ENCODE results near the gene MYOF.
A peak's percentile ranks its signal among the peaks of the same experiment; 100 is the strongest.

Gene MYOF

GRCh38 chr10:93406364-93407145 lies 75.6 kb downstream of the MYOF start:
- H3K27ac ChIP-seq (ENCODE audit: low read depth, low read length) = peak overlapping the region; percentile 29; the same call in 1 of the 2 replicates
- no peaks in the 10 kb centered on the region for H3K27me3 ChIP-seq (ENCODE audit: control insufficient read depth, insufficient read depth, low read length)
- H3K36me3 ChIP-seq (ENCODE audit: control insufficient read depth, insufficient read depth, low read length) = no peaks in the 10 kb centered on the region
- peak overlapping the region; percentile 49 for H3K9ac ChIP-seq (ENCODE audit: low read length)
- no peak overlapping the region for H3K4me3 ChIP-seq (ENCODE audit: low read depth, low read length)
- 0 out of 2 replicates have a peak, but pooled peaks cover 3% of the 10 kb centered on the region for H3K9me3 ChIP-seq (ENCODE audit: control insufficient read depth, insufficient read depth, low read depth, low read length)
- H3K4me1 ChIP-seq (ENCODE audit: control insufficient read depth, insufficient read depth, low read length) = peaks cover 12% of the 10 kb centered on the region

DNA sequence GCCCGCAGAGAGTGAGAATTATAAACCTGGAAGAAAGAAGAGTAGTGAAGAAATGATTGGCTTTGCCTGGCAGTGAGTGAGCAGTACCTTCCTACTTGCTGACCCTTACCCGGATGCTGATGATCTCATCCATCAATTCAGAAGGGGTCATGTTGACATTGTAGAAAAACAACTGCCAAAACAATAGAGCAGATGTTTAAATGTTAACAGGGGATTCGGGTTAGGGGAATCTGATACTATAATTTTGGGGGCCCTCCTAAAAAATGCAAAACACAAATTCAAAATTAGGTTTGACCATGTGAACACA lies 78.1 kb downstream of the MYOF start:
- Histone ChIP-seq H3K36me3 (ENCODE audit: control insufficient read depth, insufficient read depth, low read length) (no peaks in the 10 kb centered on the region), H3K4me1 (ENCODE audit: control insufficient read depth, insufficient read depth, low read length) (peaks cover 12% of the 10 kb centered on the region), H3K4me3 (ENCODE audit: low read depth, low read length) (no peak overlapping the region), H3K27ac (ENCODE audit: low read depth, low read length) (no peak overlapping the region), H3K9me3 (ENCODE audit: control insufficient read depth, insufficient read depth, low read depth, low read length) (no peaks in the 10 kb centered on the region), H3K9ac (ENCODE audit: low read length) (no peak overlapping the region), H3K27me3 (ENCODE audit: control insufficient read depth, insufficient read depth, low read length) (no peaks in the 10 kb centered on the region)

- Histone ChIP-seq H3K4me3 (ENCODE audit: low read depth, low read length) (no peak overlapping the region), H3K27ac (ENCODE audit: low read depth, low read length) (no peak overlapping the region), H3K9ac (ENCODE audit: low read length) (no peak overlapping the region), H3K4me1 (ENCODE audit: control insufficient read depth, insufficient read depth, low read length) (peaks cover 12% of the 10 kb centered on the region), H3K36me3 (ENCODE audit: control insufficient read depth, insufficient read depth, low read length) (no peaks in the 10 kb centered on the region), H3K27me3 (ENCODE audit: control insufficient read depth, insufficient read depth, low read length) (no peaks in the 10 kb centered on the region), H3K9me3 (ENCODE audit: control insufficient read depth, insufficient read depth, low read depth, low read length) (no peaks in the 10 kb centered on the region)
These were observed 78.7 kb downstream of the MYOF start for GRCh38 chr10:93403152-93404047.

DNA sequence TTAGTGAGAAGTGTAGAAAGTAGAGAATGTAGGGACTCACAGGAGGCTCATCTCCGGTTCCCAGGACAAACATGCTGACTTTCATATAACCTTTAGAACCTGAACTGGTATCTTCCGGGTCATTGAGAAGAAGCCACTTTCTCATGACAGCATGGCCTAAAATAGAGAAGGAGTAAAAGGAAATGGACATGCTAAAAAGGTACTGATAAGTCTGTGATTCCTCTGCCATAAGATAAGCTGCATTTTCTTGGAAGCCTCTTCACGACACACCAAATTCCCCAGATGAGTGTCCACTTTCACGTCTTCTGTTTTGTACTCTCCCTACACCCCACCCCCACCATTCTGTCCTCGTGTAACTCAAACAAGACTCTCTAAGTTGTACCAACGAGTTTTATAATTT lies 79.9 kb downstream of the MYOF start:
- Histone ChIP-seq H3K4me1 (ENCODE audit: control insufficient read depth, insufficient read depth, low read length) (peaks cover 15% of the 10 kb centered on the region), H3K36me3 (ENCODE audit: control insufficient read depth, insufficient read depth, low read length) (no peaks in the 10 kb centered on the region), H3K9me3 (ENCODE audit: control insufficient read depth, insufficient read depth, low read depth, low read length) (no peaks in the 10 kb centered on the region), H3K27me3 (ENCODE audit: control insufficient read depth, insufficient read depth, low read length) (no peaks in the 10 kb centered on the region), H3K27ac (ENCODE audit: low read depth, low read length) (no peak overlapping the region), H3K9ac (ENCODE audit: low read length) (no peak overlapping the region), H3K4me3 (ENCODE audit: low read depth, low read length) (no peak overlapping the region)

DNA sequence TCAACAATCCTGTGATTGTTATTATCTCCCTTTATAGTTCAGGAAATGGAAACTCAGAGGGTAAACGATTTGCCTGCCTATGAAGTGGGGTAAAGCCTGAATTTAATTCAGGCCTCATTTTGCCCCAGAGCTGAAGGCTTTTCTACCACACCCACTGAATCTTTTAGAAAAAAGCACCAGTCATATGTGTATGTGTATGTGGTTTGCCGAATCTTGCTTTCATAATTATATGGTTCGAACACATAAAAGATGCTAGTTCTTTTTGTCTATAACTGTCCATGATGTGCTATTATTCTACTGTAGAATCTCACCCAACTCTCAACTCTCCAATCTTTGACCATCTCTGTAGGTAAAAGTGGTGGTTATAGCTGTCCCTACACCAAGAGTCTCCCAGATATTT lies 83.6 kb downstream of the MYOF start:
- no peaks in the 10 kb centered on the region for H3K9me3 ChIP-seq (ENCODE audit: control insufficient read depth, insufficient read depth, low read depth, low read length)
- H3K4me3 ChIP-seq (ENCODE audit: low read depth, low read length) = no peak overlapping the region
- no peak overlapping the region for H3K9ac ChIP-seq (ENCODE audit: low read length)
- peaks cover 3% of the 10 kb centered on the region; the same call in 1 of the 2 replicates for H3K4me1 ChIP-seq (ENCODE audit: control insufficient read depth, insufficient read depth, low read length)
- no peaks in the 10 kb centered on the region for H3K36me3 ChIP-seq (ENCODE audit: control insufficient read depth, insufficient read depth, low read length)
- H3K27me3 ChIP-seq (ENCODE audit: control insufficient read depth, insufficient read depth, low read length) = no peaks in the 10 kb centered on the region
- H3K27ac ChIP-seq (ENCODE audit: low read depth, low read length) = no peak overlapping the region

GRCh38 chr10:93397020-93397419 lies 85.1 kb downstream of the MYOF start:
- no peaks in the 10 kb centered on the region for H3K9me3 ChIP-seq (ENCODE audit: control insufficient read depth, insufficient read depth, low read depth, low read length)
- no peaks in the 10 kb centered on the region for H3K36me3 ChIP-seq (ENCODE audit: control insufficient read depth, insufficient read depth, low read length)
- H3K27me3 ChIP-seq (ENCODE audit: control insufficient read depth, insufficient read depth, low read length) = no peaks in the 10 kb centered on the region
- peaks cover 9% of the 10 kb centered on the region; the same call in 1 of the 2 replicates for H3K4me1 ChIP-seq (ENCODE audit: control insufficient read depth, insufficient read depth, low read length)
- no peak overlapping the region for H3K9ac ChIP-seq (ENCODE audit: low read length)
- H3K27ac ChIP-seq (ENCODE audit: low read depth, low read length) = no peak overlapping the region
- H3K4me3 ChIP-seq (ENCODE audit: low read depth, low read length) = no peak overlapping the region

DNA sequence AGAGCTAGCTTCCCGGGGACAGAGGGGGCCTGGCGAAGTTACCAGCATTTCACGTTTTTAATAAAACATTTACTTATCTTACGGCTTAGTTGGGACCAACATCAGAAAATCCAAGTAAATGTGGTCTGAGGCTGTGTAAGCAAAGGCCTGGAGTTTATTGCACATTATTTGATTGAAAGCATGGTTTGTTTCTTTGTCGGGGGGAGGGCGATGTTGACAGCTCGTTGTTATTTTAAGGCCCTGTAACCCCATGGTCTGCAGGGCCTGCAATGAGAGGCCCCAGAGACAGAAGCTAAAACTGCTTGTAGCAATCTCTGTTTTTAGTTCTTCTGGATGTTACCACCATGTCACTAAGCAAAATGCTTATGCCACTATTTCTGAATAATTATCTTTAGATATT lies 88.9 kb downstream of the MYOF start:
- H3K9ac ChIP-seq (ENCODE audit: low read length) = no peak overlapping the region
- H3K36me3 ChIP-seq (ENCODE audit: control insufficient read depth, insufficient read depth, low read length) = no peaks in the 10 kb centered on the region
- H3K4me3 ChIP-seq (ENCODE audit: low read depth, low read length) = no peak overlapping the region

DNA sequence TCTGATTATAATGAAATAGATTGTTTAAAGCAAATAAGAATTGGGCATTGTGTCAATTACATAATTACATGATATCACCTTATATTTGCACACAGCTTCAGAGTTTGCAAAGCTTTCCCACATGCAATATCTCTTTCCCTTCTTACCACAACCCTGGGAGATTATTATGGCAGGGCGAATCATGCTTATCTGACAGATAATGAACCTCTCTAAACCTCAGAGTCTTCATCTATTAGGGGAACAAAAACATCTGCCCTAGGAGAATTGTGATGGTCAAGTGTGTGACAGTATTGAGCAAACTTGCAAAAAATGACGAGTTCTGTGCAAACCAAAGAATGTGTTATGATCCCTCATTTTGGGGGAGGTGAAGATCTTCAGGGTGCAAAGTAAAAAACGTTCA lies 90.0 kb downstream of the MYOF start:
- H3K4me3 ChIP-seq (ENCODE audit: low read depth, low read length) = no peak overlapping the region
- H3K36me3 ChIP-seq (ENCODE audit: control insufficient read depth, insufficient read depth, low read length) = no peaks in the 10 kb centered on the region
- no peaks in the 10 kb centered on the region for H3K9me3 ChIP-seq (ENCODE audit: control insufficient read depth, insufficient read depth, low read depth, low read length)
- peaks cover 6% of the 10 kb centered on the region; the same call in 1 of the 2 replicates for H3K4me1 ChIP-seq (ENCODE audit: control insufficient read depth, insufficient read depth, low read length)
- no peak overlapping the region for H3K9ac ChIP-seq (ENCODE audit: low read length)
- no peaks in the 10 kb centered on the region for H3K27me3 ChIP-seq (ENCODE audit: control insufficient read depth, insufficient read depth, low read length)
- no peak overlapping the region for H3K27ac ChIP-seq (ENCODE audit: low read depth, low read length)

More for the DNA sequence above, 88.9 kb downstream of the MYOF start:
- no peak overlapping the region for H3K27ac ChIP-seq (ENCODE audit: low read depth, low read length)
- no peaks in the 10 kb centered on the region for H3K9me3 ChIP-seq (ENCODE audit: control insufficient read depth, insufficient read depth, low read depth, low read length)
- H3K4me1 ChIP-seq (ENCODE audit: control insufficient read depth, insufficient read depth, low read length) = peaks cover 9% of the 10 kb centered on the region; the same call in 1 of the 2 replicates
- no peaks in the 10 kb centered on the region for H3K27me3 ChIP-seq (ENCODE audit: control insufficient read depth, insufficient read depth, low read length)

- H3K9me3 ChIP-seq (ENCODE audit: control insufficient read depth, insufficient read depth, low read depth, low read length) = no peaks in the 10 kb centered on the region
- no peak overlapping the region for H3K9ac ChIP-seq (ENCODE audit: low read length)
- H3K36me3 ChIP-seq (ENCODE audit: control insufficient read depth, insufficient read depth, low read length) = no peaks in the 10 kb centered on the region
- H3K4me3 ChIP-seq (ENCODE audit: low read depth, low read length) = no peak overlapping the region
- H3K4me1 ChIP-seq (ENCODE audit: control insufficient read depth, insufficient read depth, low read length) = peaks cover 6% of the 10 kb centered on the region; the same call in 1 of the 2 replicates
- no peak overlapping the region for H3K27ac ChIP-seq (ENCODE audit: low read depth, low read length)
- H3K27me3 ChIP-seq (ENCODE audit: control insufficient read depth, insufficient read depth, low read length) = no peaks in the 10 kb centered on the region
These were observed 91.6 kb downstream of the MYOF start for GRCh38 chr10:93390306-93391090.

GRCh38 chr10:93386631-93387369 lies 95.3 kb downstream of the MYOF start:
- no peak overlapping the region for H3K9ac ChIP-seq (ENCODE audit: low read length)

More at GRCh38 chr10:93386631-93387369, 95.3 kb downstream of the MYOF start:
- no peaks in the 10 kb centered on the region for H3K9me3 ChIP-seq (ENCODE audit: control insufficient read depth, insufficient read depth, low read depth, low read length)
- no peak overlapping the region for H3K4me3 ChIP-seq (ENCODE audit: low read depth, low read length)
- no peak overlapping the region for H3K27ac ChIP-seq (ENCODE audit: low read depth, low read length)
- H3K27me3 ChIP-seq (ENCODE audit: control insufficient read depth, insufficient read depth, low read length) = no peaks in the 10 kb centered on the region
- peaks cover 10% of the 10 kb centered on the region for H3K4me1 ChIP-seq (ENCODE audit: control insufficient read depth, insufficient read depth, low read length)
- no peaks in the 10 kb centered on the region for H3K36me3 ChIP-seq (ENCODE audit: control insufficient read depth, insufficient read depth, low read length)
